ENCODE data around the gene NFIB.

GRCh38 chr9:14037331-14037730, 276.6 kb downstream of the NFIB start:
- TF ChIP-seq EZH2 (IDR thresholded peaks at IDR 0.05; ENCODE audit: insufficient read depth, poor library complexity, severe bottlenecking) (no peak), EZH2phosphoT487 (IDR thresholded peaks at IDR 0.05; ENCODE audit: insufficient read depth, low read depth) (no peak)

All from GM23248 (cell line).